HG03280 (cell line): ENCODE results near the gene LAPTM4A.
A peak's percentile ranks its signal among the peaks of the same experiment; 100 is the strongest.
"Not testable (repeated sequence)": the region's sequence is repeated elsewhere in the genome, so short reads cannot be mapped to it uniquely, and the experiment has no call there.

ENCODE experiments used
- ATAC-seq: cut with Tn5 transposase; IDR thresholded peaks from one replicate; pipeline ENCODE4 v1.9.1; 2021; ENCODE audit warnings: mild to moderate bottlenecking, moderate library complexity; ENCODE audit not compliant: unreplicated experiment

Gene LAPTM4A

DNA sequence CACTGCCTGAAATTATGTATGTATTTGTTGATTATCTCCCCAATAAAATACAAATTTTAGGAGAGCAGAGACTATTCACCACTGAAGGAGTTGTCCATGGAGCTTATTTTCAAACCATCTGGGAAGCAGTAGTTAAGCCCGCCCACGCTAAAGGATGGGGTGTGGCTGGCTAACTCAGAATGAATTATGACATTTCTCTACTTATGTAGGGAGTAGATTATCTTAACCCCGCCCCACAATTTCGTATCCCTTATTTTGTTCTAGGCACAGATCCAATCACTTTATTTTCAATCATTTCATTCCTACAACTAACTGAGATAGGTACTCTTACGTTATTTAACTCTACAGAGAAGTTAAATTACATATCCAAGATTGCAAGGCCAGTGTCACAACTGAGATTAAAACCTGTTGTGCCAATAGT, 1.4 kb upstream of the LAPTM4A start:
- ATAC-seq = no peak

- no peak for ATAC-seq
These were observed 912 bp upstream of the LAPTM4A start for GRCh38 chr2:20052229-20052851.

DNA sequence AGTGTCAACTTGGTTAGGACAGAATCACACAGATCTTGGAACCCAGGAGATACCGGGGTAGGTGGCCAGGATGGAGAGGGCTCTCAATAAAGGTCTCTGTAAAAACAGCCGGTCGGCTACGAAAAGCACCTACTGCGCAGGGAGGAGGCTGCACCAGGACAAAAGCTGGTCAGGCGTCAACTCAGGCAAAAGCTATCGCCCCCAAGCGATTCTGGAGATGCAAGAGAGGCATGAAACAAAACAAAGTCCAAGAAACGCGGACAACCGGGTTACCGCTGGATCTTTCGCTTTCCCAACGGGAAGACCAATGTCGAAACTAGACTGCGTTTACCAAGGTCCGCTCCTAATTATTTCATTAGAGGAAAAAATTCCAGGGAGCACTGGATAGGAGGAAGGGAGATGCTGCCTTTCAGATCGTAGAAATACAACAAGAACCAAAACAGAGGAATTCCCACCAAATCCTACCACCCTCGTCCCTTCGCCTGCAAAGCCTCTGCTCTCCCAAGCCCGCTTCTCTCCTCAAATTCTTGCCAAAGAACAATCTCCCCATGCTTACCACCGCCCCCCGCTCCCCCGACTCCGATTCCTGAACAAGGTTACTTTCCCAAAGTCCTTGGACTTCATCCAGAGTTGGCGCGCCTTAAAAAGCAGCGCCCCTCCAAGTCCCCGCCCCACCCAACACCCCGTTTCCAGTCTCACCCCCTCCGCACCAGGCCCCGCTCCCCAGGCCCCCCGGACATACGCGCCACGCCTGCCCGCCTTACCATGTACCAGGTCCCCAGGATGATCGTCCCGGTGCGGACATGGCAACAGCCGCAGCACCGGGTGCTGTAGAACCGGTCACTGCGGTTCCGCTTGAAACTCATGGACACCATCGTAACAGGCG, 539 bp downstream of the LAPTM4A start:
- peak; percentile 26 for ATAC-seq

- no peak for ATAC-seq
These were observed 1.3 kb downstream of the LAPTM4A start for GRCh38 chr2:20050104-20050645.

DNA sequence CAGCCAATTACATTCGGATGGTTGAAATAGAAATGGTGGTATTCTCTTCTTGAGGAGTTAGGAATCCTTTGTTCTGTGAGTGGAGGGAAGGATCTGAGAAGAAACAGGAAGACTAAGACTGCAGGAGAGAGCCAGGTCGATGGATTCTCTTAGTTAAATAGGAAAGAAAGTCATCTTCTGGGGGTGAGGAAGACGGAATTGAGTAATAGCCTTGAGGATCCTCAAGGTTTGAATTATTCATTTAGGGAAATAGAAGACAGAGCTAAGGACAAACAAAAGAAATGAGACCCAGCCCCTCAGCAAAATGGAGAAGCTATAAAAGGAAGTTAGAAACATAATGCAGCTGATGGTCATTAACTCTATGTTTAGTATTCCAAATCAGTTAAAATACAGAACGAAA, 1.8 kb downstream of the LAPTM4A start:
- ATAC-seq = no peak

DNA sequence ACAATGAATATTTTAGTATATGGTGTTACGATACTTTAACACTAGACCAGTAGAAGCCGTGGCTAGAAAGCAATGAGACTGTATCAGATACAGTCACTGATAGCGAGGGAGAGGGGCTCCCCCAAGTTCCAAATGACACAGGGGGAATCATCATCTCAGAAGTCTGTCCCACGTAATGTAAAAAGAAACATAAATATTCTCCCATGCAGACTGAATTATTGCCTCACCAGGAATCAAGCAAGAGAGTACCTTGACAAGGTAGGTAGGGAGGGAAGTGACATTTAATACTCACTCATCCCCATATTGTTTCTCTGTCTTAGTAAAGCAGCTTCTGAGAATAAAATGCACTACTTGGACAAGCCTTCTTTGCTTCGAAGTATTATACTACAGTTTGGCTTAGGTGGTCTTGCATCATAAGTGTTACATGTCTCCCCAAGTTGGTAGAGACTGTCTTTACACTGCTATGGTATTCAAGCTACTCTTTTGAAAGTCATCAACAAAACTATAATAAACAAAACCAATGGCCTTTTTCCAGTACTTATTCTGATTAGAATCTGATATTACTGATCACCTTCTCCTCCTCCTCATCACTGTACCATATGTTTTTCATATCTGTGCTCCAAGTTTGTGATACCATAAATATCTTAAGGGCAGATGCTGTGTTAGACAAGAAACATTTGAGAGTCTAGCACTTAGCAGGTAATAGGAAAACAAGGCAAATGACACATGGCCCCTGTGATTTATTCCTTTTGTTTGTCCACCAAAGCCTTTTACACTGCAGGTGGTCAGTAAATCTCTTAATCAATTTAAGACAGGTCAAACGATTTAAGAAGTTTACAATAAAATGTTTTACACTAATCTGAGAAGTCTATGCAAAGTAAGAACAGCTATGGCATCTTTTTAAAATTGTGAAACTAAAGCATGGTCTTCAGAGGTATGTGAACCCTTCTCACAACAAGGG, 2.7 kb downstream of the LAPTM4A start:
- no peak for ATAC-seq

GRCh38 chr2:20045712-20046292, 5.6 kb downstream of the LAPTM4A start:
- not testable (repeated sequence) for ATAC-seq

DNA sequence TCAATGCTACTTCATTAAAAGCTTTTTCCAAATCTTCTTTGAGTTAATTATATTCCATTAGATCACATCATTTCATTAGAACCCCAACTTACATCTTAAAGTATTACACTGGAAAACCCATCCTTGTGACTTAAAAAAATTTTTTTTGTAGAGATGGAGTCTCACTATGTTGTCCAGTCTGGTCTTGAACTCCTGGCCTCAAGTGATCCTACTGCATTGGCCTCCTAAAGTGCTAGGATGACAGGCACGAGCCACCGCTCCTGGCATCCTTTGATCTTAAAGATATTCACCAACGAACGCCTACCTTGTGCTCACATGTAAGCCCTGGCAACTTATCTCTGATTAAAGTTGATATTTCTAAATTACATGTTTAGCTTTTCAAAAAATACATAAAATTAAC, 6.7 kb downstream of the LAPTM4A start:
- ATAC-seq = no peak

GRCh38 chr2:20042531-20042930, 8.9 kb downstream of the LAPTM4A start:
- ATAC-seq = no peak

DNA sequence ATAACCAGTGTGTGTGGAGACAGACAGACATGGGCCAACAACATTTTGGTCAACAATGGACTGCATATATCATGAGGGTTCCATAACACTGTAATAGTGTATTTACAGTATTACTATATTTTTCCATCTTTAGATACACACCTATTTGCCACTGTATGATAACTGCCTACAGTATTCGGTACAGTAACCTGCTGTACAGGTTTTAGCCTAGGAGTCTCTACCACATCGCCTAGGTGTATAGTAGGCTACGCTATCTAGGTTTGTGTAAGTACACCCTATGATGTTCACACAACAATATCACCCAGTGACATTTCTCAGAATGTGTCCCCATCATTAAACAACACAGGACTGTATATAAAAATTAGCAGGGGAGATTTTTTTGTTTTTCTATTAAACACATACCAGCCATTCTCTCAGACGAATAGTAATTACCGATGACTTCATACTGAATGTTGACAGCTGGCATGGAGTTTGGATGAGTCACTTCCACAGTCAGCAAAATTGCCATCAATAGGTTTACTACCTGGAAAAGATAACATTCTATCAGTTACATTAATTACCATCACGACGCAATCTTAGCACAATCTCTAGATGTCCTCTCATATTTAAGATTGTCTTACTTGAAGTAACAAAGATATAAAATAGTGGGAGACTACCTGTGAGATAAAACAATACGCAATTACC, 10.8 kb downstream of the LAPTM4A start:
- no peak for ATAC-seq

DNA sequence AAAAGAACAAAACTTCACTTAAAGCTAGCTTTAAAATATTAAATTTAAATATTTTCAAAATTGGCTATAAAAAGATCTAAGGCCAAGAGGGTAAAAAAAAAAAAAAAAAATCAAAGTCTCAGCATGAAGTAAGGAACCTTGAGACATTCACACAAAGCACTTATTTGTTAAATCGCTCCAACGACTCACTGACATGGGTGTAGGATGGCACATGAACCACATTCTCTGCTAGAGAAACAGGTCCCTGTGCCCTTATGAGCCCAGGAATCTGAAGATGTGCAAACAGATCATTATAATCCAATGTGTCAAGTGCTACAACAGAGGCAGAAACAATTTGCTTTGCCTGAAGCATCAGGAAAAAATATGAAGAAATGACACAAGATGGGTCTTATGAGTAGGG, 13.8 kb downstream of the LAPTM4A start:
- no peak for ATAC-seq

- ATAC-seq = no peak
These were observed 15.3 kb downstream of the LAPTM4A start for GRCh38 chr2:20035955-20036666.

DNA sequence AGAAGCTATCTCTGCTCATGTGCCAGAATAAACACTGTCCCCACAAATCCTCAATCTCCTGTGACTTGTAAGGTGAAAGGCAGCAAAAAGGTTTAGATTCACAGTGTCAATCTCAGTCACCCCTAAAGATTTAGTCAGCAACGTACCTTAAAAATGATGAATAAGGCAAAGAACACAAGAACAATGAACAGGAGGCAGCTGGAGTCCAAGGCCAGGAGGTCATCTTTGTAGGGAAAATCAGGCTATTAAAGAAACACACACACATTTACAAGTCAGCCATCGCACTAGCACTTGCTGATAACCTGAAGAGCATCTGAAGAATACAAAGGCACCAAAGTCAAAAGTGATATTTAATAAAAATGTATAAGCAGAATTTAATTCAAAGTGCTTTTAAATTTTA, 16.6 kb downstream of the LAPTM4A start:
- no peak for ATAC-seq

GRCh38 chr2:20034218-20034617, 17.2 kb downstream of the LAPTM4A start:
- ATAC-seq = no peak

- no peak for ATAC-seq
These were observed 18.1 kb downstream of the LAPTM4A start for GRCh38 chr2:20033322-20033721.

GRCh38 chr2:20030224-20030623, 21.2 kb downstream of the LAPTM4A start:
- no peak for ATAC-seq

GRCh38 chr2:20027705-20028434, 23.6 kb downstream of the LAPTM4A start:
- ATAC-seq = no peak

GRCh38 chr2:20027260-20027677, 24.2 kb downstream of the LAPTM4A start:
- no peak for ATAC-seq
